HCT116 (cell line): Measurements from ENCODE around the gene SERPIND1. TPM values are rescaled to one million over a fixed set of nuclear protein-coding genes. Genes with fewer than 3 reads are reported as not detected.

ENCODE experiments used
- ATAC-seq: fragments of 200-7000 bp; cut with Tn5 transposase; 2 replicates; pipeline ENCODE4 v1.9.1; 2020; ENCODE audit warnings: mild to moderate bottlenecking, moderate library complexity
- BruUV-seq: library from RNA; stranded (reverse); fragments of 400-500 nt; replicated peaks from 2 replicates; lab custom pipeline; 2021; lab: Mats Ljungman, UMichigan
- CTCF ChIA-PET: fragments of 300-600 bp; sonication (Branson Sonifier 250); formaldehyde crosslinking; loops from one replicate; lab custom pipeline; 2021; ENCODE audit warnings: antibody characterized with exemption; lab: Charles Lee
- POLR2A ChIA-PET: fragments of 300-600, 350-600 bp; sonication (Branson Sonifier 250); formaldehyde crosslinking; loops from one replicate; lab custom pipeline; 2021; ENCODE audit warnings: antibody characterized with exemption; lab: Charles Lee
- RAD21 ChIA-PET, 2 experiments: fragments of 300-600 bp; sonication (Branson Sonifier 250); formaldehyde crosslinking; loops; one replicate each; lab custom pipeline; 2023; ENCODE audit warnings: low total read pairs in 2 of 2; ENCODE audit not compliant: uncharacterized antibody in 2 of 2, unreplicated experiment in 2 of 2, low non-redundant PET in 1 of 2; lab: Charles Lee
- DNase-seq: peaks from one replicate; pipeline ENCODE4 v3.0.0-alpha.2; 2010; ENCODE audit warnings: low read depth, low spot score
- H2AFZ ChIP-seq: fragments of 200-600 bp; shearing (Covaris generic), sonication (generic); 2 replicates; pipeline ENCODE4 v1.6.1; 2017; ENCODE audit warnings: low read depth, mixed run types, mixed read lengths, antibody characterized with exemption, low read length; ENCODE audit not compliant: poor library complexity, severe bottlenecking
- H3K27ac ChIP-seq: 2 replicates; pipeline ENCODE4 v1.5.1; 2012; ENCODE audit warnings: low read depth, low read length
- H3K27me3 ChIP-seq: fragments of 200-600 bp; sonication (generic); 2 replicates; pipeline ENCODE4 v1.6.1; 2016; ENCODE audit warnings: mixed run types, low read length, mixed read lengths; ENCODE audit not compliant: insufficient read depth
- H3K36me3 ChIP-seq, 2 experiments: fragments of 200-500 bp in 1 of 2; fragments of 200-600 bp in 1 of 2; sonication (Bioruptor generic) in 1 of 2; sonication (generic) in 1 of 2; 2 replicates each; pipeline versions ENCODE4 v1.5.1 to v1.6.1; 2014 to 2016; ENCODE audit warnings: low read length in 2 of 2, inconsistent platforms in 1 of 2, mixed read lengths in 1 of 2, mixed run types in 1 of 2; ENCODE audit not compliant: insufficient read depth in 2 of 2, control insufficient read depth in 1 of 2
- H3K4me1 ChIP-seq, 2 experiments: fragments of 200-600 bp in 1 of 2; sonication (generic) in 1 of 2; 2 replicates each; pipeline versions ENCODE4 v1.5.1 to v1.6.1; 2012 to 2017; ENCODE audit warnings: low read length in 2 of 2, inconsistent platforms in 1 of 2, mild to moderate bottlenecking in 1 of 2, mixed read lengths in 1 of 2, mixed run types in 1 of 2, moderate library complexity in 1 of 2; ENCODE audit not compliant: insufficient read depth in 2 of 2, control insufficient read depth in 1 of 2
- H3K4me2 ChIP-seq: fragments of 200-600 bp; sonication (generic); 2 replicates; pipeline ENCODE4 v1.6.1; 2017; ENCODE audit warnings: mixed run types, low read length, mixed read lengths
- H3K4me3 ChIP-seq, 2 experiments: fragments of 200-600 bp in 1 of 2; sonication (generic) in 1 of 2; replicated peaks in 1 of 2; 2 replicates each; pipeline ENCODE4 v1.5.1; 2011 to 2016; ENCODE audit warnings: low read length in 2 of 2, control low read depth in 1 of 2, low read depth in 1 of 2, mild to moderate bottlenecking in 1 of 2, mixed read lengths in 1 of 2, mixed run types in 1 of 2
- H3K79me2 ChIP-seq: fragments of 200-600 bp; sonication (generic); 2 replicates; pipeline ENCODE4 v1.6.1; 2017; ENCODE audit warnings: mild to moderate bottlenecking, mixed run types, low read length, moderate library complexity, mixed read lengths; ENCODE audit not compliant: insufficient read depth
- H3K9ac ChIP-seq: fragments of 200-600 bp; sonication (generic); 2 replicates; pipeline ENCODE4 v1.6.1; 2016; ENCODE audit warnings: low read length, mixed read lengths
- H3K9me2 ChIP-seq: fragments of 200-600 bp; sonication (generic), shearing (Covaris generic); 2 replicates; pipeline ENCODE4 v1.6.1; 2017; ENCODE audit warnings: mixed run types, mild to moderate bottlenecking, moderate library complexity; ENCODE audit not compliant: insufficient read depth
- H3K9me3 ChIP-seq, 2 experiments: fragments of 200-500 bp in 1 of 2; fragments of 200-600 bp in 1 of 2; sonication (Bioruptor generic) in 1 of 2; sonication (generic) in 1 of 2; 2 replicates each; pipeline ENCODE4 v1.6.1; 2014 to 2017; ENCODE audit warnings: low read length in 2 of 2, mixed read lengths in 2 of 2, inconsistent platforms in 1 of 2, low read depth in 1 of 2, mild to moderate bottlenecking in 1 of 2, mixed run types in 1 of 2, moderate library complexity in 1 of 2; ENCODE audit not compliant: control insufficient read depth in 1 of 2, insufficient read depth in 1 of 2
- H4K20me1 ChIP-seq: fragments of 200-600 bp; sonication (generic), shearing (Covaris generic); 2 replicates; pipeline ENCODE4 v1.6.1; 2017; ENCODE audit warnings: mixed run types, mild to moderate bottlenecking, moderate library complexity; ENCODE audit not compliant: insufficient read depth
- ATF3 ChIP-seq: IDR thresholded peaks from 2 replicates; pipeline ENCODE4 v1.6.1; 2012
- CBX3 ChIP-seq: IDR thresholded peaks from 2 replicates; pipeline ENCODE4 v1.6.1; 2012; ENCODE audit warnings: low read depth
- CEBPB ChIP-seq: IDR thresholded peaks from 2 replicates; pipeline ENCODE4 v1.6.1; 2012; ENCODE audit warnings: low read depth
- CTCF ChIP-seq, 3 experiments: fragments of 200-600 bp in 1 of 3; sonication (generic) in 1 of 3; IDR thresholded peaks in 2 of 3; conservative IDR thresholded peaks in 1 of 3; 2 replicates each; pipeline ENCODE4 v1.5.1; 2012 to 2017; ENCODE audit warnings: low read depth in 2 of 3, low read length in 2 of 3, antibody characterized with exemption in 1 of 3, borderline replicate concordance in 1 of 3, control low read depth in 1 of 3, mild to moderate bottlenecking in 1 of 3, mixed read lengths in 1 of 3, mixed run types in 1 of 3, moderate library complexity in 1 of 3; ENCODE audit not compliant: insufficient read depth in 1 of 3
- ELF1 ChIP-seq: IDR thresholded peaks from 2 replicates; pipeline ENCODE4 v1.6.1; 2012; ENCODE audit warnings: low read depth, borderline replicate concordance
- FOSL1 ChIP-seq: IDR thresholded peaks from 2 replicates; pipeline ENCODE4 v1.6.1; 2012; ENCODE audit warnings: low read depth
- JUND ChIP-seq: IDR thresholded peaks from 2 replicates; pipeline ENCODE4 v1.6.1; 2012
- MAX ChIP-seq: IDR thresholded peaks from 2 replicates; pipeline ENCODE4 v1.6.1; 2012
- POLR2A ChIP-seq: IDR thresholded peaks from 2 replicates; pipeline ENCODE4 v1.7.0; 2011; ENCODE audit warnings: borderline replicate concordance; ENCODE audit not compliant: insufficient read depth, insufficient read length; ENCODE audit errors: extremely low read depth
- POLR2AphosphoS5 ChIP-seq: IDR thresholded peaks from 2 replicates; pipeline ENCODE4 v1.6.1; 2011; ENCODE audit warnings: mild to moderate bottlenecking, low read depth, low read length, moderate library complexity
- RAD21 ChIP-seq: IDR thresholded peaks from 2 replicates; pipeline ENCODE4 v1.6.1; 2012; ENCODE audit warnings: low read depth, mild to moderate bottlenecking
- SIN3A ChIP-seq: IDR thresholded peaks from 2 replicates; pipeline ENCODE4 v1.6.1; 2012; ENCODE audit warnings: low read depth
- SP1 ChIP-seq: IDR thresholded peaks from 2 replicates; pipeline ENCODE4 v1.6.1; 2012; ENCODE audit warnings: low read depth
- SRF ChIP-seq: IDR thresholded peaks from 2 replicates; pipeline ENCODE4 v1.6.1; 2012; ENCODE audit warnings: low read depth
- TCF7L2 ChIP-seq: IDR thresholded peaks from 2 replicates; pipeline ENCODE4 v1.7.0; 2011; ENCODE audit warnings: borderline replicate concordance, inconsistent platforms; ENCODE audit not compliant: insufficient read depth, insufficient read length; ENCODE audit errors: extremely low read depth
- YY1 ChIP-seq: IDR thresholded peaks from 2 replicates; pipeline ENCODE4 v1.6.1; 2011; ENCODE audit warnings: low read length, low read depth, moderate library complexity, mild to moderate bottlenecking; ENCODE audit not compliant: insufficient replicate concordance; ENCODE audit errors: extremely low read depth
- ZFX ChIP-seq: fragments of 450-650 bp; IDR thresholded peaks from 2 replicates; pipeline ENCODE4 v1.6.1; 2017
- ZNF274 ChIP-seq: fragments of 200-500 bp; sonication (Bioruptor generic); IDR thresholded peaks from 2 replicates; pipeline ENCODE4 v1.6.1; 2014; ENCODE audit warnings: mild to moderate bottlenecking, low read depth, low read length, inconsistent platforms
- intact Hi-C: fragments of 100-400 bp; cut with micrococcal nuclease; formaldehyde crosslinking; loops from 2 replicates; pipeline ENCODE4 v1.10.0; 2022
- total RNA-seq: library from RNA; stranded (reverse); gene quantifications from one replicate; pipeline ENCODE4 v1.2.1, GENCODE V29; 2021; ENCODE audit not compliant: unreplicated experiment

SERPIND1 gene
- total RNA-seq, 1 experiment from 2014 or later = 0.25 TPM

GRCh38 chr22:20777420-20778177 lies 3.7 kb downstream of the SERPIND1 start:
- no TSS peak for BruUV-seq
- no peak overlapping the region for H3K9ac ChIP-seq
- H3K27ac ChIP-seq = peak overlapping the region; percentile 41; the same call in 1 of the 2 replicates

More at GRCh38 chr22:20777420-20778177, 3.7 kb downstream of the SERPIND1 start:
- Histone ChIP-seq H3K9me2 (no peaks in the 10 kb centered on the region), H3K4me3 (no peak overlapping the region), H3K9me3 (no peaks in the 10 kb centered on the region), H2AFZ (no peak overlapping the region), H3K4me2 (peak overlapping the region; percentile 34), H3K4me1 (peaks cover 18 to 19% of the 10 kb centered on the region in 2 experiments), H3K36me3 (no peaks in the 10 kb centered on the region), H4K20me1 (no peaks in the 10 kb centered on the region), H3K79me2 (no peaks in the 10 kb centered on the region), H3K27me3 (no peaks in the 10 kb centered on the region)
- ChIA-PET CTCF (no interaction called here), POLR2A (no interaction called here), RAD21 (no interaction called here)
- DNase-seq (peak; percentile 70), ATAC-seq (peak; percentile 84)
- intact Hi-C loops = no loop called here
- TF ChIP-seq ZFX (no peak), ELF1 (peak; percentile 61), SP1 (peak; percentile 87), ZNF274 (no peak), POLR2A (no peak), ATF3 (peak; percentile 71), RAD21 (peak; percentile 51), CTCF (IDR thresholded peaks at IDR 0.05 in 2 of 3, conservative IDR thresholded peaks at IDR 0.05 in 1 of 3; ENCODE audit: borderline replicate concordance in 1 of 3, insufficient read depth in 1 of 3, low read depth in 2 of 3, low read length in 2 of 3) (no peak), SRF (peak; percentile 56; the same call in 1 of the 2 replicates), JUND (peak; percentile 80), CBX3 (0 out of 2 replicates have a peak, but pooled peaks have one; percentile 43), SIN3A (peak; percentile 96), POLR2AphosphoS5 (no peak), TCF7L2 (no peak), FOSL1 (peak; percentile 80), CEBPB (peak; percentile 96), YY1 (no peak), MAX (0 out of 2 replicates have a peak, but pooled peaks have one; percentile 36)
